C4-2B (cell line): Measurements from ENCODE around the gene HECA.
"Not testable (repeated sequence)": the region's sequence is repeated elsewhere in the genome, so short reads cannot be mapped to it uniquely, and the experiment has no call there.

ENCODE experiments used
- H3K27ac ChIP-seq: fragments of 450-650 bp; 2 replicates; pipeline ENCODE4 v1.5.1; 2017
- ZFX ChIP-seq: fragments of 450-650 bp; IDR thresholded peaks from 2 replicates; pipeline ENCODE4 v1.6.1; 2017
- TF ChIP-seq, protein P1 (sequence below): fragments of 450-650 bp; conservative IDR thresholded peaks from 2 replicates; pipeline ENCODE4 v1.5.1; 2017; ENCODE audit warnings: mild to moderate bottlenecking

Gene HECA

DNA sequence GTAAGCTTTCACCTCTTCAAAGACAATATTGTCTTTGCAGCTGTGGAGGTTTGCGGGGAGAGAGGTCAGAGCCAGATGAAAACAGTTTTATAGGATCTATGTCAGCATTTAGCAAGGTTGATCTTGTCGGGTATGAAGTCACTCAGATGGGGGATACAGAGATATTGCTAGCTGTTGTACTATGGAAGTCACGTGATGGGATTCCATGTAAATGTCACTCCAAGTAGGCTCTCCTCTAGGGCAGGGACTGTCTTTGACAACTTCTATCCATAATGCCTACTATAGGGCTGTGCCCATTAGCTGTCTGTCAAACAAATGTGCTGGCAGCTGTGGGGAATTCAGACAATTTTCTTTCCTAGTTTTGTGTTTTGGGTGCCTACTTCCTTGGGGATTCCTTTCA, 54.8 kb downstream of the HECA start:
- no peak overlapping the region for H3K27ac ChIP-seq
- TF ChIP-seq, protein P1, sequence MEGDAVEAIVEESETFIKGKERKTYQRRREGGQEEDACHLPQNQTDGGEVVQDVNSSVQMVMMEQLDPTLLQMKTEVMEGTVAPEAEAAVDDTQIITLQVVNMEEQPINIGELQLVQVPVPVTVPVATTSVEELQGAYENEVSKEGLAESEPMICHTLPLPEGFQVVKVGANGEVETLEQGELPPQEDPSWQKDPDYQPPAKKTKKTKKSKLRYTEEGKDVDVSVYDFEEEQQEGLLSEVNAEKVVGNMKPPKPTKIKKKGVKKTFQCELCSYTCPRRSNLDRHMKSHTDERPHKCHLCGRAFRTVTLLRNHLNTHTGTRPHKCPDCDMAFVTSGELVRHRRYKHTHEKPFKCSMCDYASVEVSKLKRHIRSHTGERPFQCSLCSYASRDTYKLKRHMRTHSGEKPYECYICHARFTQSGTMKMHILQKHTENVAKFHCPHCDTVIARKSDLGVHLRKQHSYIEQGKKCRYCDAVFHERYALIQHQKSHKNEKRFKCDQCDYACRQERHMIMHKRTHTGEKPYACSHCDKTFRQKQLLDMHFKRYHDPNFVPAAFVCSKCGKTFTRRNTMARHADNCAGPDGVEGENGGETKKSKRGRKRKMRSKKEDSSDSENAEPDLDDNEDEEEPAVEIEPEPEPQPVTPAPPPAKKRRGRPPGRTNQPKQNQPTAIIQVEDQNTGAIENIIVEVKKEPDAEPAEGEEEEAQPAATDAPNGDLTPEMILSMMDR = no peak
- TF ChIP-seq ZFX = no peak

DNA sequence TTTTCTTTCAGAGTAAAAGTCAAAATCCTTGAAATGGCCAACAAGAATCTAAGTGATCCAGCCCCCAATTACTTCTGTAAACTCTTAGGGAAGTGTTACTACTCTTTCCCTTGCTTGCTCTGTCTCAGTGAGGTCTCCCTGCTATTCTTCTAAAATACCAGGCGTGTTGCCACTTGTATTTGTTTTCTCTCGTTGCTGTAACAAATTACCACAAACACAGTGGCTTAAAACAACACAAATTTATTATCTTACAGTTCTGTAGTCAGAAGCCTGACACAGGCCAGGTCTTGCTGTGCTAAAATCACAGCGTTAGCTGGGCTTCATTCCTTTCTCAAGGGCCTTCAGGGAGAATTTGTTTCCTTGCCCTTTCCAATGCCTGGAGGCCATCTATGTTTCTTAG, 59.9 kb downstream of the HECA start:
- H3K27ac ChIP-seq = no peak overlapping the region
- TF ChIP-seq, protein P1 = no peak
- no peak for TF ChIP-seq ZFX

DNA sequence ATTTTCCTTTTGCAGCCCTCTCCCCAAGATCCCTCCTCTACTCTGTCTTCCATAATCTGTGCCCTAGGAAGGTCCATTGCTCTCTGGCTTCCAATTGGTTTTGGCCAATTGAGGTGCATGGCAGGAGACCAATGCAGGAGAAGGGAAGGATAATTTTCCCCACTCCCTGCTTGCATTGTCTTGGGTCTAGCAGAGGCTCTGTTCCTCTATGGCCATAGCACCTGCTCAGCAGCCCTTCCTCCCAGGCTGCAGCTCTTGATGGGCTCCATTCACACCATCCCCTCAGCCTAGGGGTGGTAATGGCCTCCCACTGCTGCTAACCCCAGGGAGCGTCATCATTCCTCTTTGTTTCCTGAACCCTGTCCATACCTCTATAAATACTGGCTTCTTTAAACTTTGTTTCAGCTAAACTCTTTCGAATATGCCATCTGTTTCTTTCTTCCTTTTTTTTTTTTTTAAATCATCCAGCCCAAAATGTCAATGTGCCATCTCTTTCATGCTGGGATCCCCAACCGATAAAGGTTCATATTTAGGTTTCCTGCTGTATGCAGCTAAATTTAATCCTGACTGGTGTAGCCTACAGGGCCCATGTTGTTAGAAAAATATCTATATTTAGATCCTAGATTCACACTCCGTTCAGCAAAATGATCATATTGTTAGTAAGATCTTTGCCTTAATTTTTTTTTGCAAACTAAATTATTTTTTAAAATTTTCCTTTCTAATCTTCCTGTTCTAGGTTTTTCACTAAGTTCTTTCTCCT, 63.8 kb downstream of the HECA start:
- no peak overlapping the region for H3K27ac ChIP-seq
- TF ChIP-seq, protein P1 = no peak
- TF ChIP-seq ZFX = no peak

DNA sequence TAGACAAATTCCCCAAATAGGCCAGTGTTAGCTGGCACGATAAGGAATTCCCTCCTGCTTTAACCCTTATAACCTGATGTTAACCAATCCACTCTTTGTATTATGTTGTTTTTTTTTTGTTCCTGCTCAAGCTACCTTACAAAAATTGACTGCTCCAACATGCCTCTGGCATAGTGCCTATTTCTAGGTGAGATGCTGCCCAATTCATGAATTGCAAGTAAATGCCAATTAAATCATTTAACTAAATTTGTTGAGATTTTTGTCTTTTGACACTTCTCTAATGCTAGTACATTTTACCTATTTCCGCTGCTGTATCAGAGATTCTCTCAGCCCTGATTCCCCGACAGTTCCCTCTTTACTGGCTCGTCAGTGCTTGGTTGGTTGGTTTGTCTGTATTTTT, 66.5 kb downstream of the HECA start:
- no peak overlapping the region for H3K27ac ChIP-seq
- TF ChIP-seq, protein P1 = no peak
- no peak for TF ChIP-seq ZFX

DNA sequence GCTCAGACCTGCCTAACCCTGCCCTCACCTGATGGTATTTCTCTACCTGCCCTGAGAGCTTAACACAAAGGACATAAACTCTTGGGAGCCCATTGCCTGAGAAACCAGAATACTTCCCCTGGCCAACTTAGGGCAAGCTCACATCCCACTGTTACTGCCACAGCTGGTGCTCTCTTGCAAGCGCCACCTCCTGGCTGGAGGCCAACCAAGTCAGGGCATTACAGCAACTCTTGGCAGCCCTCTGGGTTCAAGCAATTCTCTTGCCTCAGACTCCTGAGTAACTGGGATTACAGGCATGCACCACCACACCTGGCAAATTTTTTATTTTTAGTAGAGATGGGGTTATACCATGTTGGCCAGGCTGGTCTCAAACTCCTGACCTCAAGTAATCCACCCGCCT, 70.1 kb downstream of the HECA start:
- no peak for TF ChIP-seq ZFX
- TF ChIP-seq, protein P1 = no peak
- no peak overlapping the region for H3K27ac ChIP-seq

DNA sequence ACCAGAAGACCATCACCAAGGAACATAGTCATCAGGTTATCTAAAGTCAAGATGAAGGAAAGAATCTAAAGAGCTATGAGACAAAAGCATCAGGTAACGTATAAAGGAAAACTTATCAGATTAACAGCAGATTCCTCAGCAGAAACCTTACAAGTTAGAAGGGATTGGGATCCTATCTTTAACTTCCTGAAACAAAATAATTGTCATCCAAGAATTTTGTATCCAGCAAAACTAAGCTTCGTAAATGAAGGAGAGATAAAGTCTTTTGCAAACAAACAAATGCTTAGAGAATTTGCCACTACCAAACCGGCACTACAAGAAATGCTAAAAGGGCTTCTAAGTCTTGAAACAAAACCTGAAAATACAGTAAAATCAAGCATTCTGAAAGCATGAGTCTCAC, 71.0 kb downstream of the HECA start:
- TF ChIP-seq, protein P1 = no peak
- no peak for TF ChIP-seq ZFX
- H3K27ac ChIP-seq = no peak overlapping the region

DNA sequence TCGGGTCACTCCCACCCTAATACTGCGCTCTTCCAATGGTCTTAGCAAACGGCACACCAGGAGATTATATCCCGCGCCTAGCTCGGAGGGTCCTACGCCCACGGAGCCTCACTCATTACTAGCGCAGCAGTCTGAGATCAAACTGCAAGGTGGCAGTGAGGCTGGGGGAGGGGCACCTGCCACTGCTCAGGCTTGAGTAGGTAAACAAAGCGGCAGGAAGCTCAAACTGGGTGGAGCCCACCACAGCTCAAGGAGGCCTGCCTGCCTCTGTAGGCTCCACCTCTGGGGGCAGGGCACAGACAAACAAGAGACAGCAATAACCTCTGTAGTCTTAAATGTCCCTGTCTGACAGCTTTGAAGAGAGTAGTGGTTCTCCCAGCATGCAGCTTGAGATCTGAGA, 75.9 kb downstream of the HECA start:
- H3K27ac ChIP-seq = not testable (repeated sequence)

DNA sequence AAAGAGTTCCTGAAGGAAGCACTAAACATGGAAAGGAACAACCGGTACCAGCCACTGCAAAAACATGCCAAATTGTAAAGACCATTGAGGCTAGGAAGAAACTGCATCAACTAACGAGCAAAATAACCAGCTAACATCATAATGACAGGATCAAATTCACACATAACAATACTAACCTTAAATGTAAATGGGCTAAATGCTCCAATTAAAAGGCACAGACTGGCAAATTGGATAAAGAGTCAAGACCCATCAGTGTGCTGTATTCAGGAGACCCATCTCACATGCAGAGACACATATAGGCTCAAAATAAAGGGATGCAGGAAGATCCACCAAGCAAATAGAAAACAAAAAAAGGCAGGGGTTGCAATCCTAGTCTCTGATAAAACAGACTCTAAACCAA, 77.6 kb downstream of the HECA start:
- not testable (repeated sequence) for H3K27ac ChIP-seq
